ENCODE measurements around the gene HNRNPC.

DNA sequence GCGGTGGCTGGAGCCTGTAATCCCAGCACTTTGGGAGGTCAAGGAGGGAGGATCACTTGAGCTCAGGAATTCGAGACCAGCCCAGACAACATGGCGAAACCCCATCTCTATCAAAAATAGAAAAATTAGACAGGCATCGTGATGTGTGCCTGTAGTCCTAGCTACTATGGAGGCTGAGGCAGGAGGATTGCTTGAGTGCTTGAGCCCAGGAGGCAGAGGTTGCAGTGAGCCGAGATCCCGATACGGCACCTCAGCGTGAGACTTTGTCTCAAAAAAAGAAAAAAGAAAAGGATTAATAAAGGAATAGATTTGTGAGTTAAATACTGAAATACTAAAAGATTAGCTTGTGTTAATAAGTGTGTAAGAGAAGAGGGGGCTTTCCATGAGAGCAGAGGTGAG lies 40.0 kb upstream of the HNRNPC start:
- TF ChIP-seq, protein P1, sequence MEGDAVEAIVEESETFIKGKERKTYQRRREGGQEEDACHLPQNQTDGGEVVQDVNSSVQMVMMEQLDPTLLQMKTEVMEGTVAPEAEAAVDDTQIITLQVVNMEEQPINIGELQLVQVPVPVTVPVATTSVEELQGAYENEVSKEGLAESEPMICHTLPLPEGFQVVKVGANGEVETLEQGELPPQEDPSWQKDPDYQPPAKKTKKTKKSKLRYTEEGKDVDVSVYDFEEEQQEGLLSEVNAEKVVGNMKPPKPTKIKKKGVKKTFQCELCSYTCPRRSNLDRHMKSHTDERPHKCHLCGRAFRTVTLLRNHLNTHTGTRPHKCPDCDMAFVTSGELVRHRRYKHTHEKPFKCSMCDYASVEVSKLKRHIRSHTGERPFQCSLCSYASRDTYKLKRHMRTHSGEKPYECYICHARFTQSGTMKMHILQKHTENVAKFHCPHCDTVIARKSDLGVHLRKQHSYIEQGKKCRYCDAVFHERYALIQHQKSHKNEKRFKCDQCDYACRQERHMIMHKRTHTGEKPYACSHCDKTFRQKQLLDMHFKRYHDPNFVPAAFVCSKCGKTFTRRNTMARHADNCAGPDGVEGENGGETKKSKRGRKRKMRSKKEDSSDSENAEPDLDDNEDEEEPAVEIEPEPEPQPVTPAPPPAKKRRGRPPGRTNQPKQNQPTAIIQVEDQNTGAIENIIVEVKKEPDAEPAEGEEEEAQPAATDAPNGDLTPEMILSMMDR (IDR thresholded peaks at IDR 0.05): no peak
- TF ChIP-seq EP300 (IDR thresholded peaks at IDR 0.05) (no peak), POLR2AphosphoS5 (IDR thresholded peaks at IDR 0.05) (no peak), POLR2A (IDR thresholded peaks at IDR 0.05; ENCODE audit: low read depth) (no peak)

Data from esophagus muscularis mucosa (tissue), 4 donors.